PFSK-1 (cell line): ENCODE measurements around the gene ATP6V0B.

Source experiments
- POLR2AphosphoS5 ChIP-seq: IDR thresholded peaks from 2 replicates; pipeline ENCODE4 v1.6.1; 2012; ENCODE audit warnings: low read depth, mild to moderate bottlenecking, control low read depth, low read length, moderate library complexity
- REST ChIP-seq, 2 experiments: IDR thresholded peaks; 2 replicates each; pipeline versions ENCODE4 v1.6.1 to v1.8.0; 2011 to 2012; ENCODE audit warnings: low read depth in 2 of 2, low read length in 2 of 2, control low read depth in 1 of 2, inconsistent platforms in 1 of 2, mild to moderate bottlenecking in 1 of 2, moderate library complexity in 1 of 2; ENCODE audit not compliant: insufficient read depth in 1 of 2
- SIN3A ChIP-seq: IDR thresholded peaks from 2 replicates; pipeline ENCODE4 v1.6.1; 2012; ENCODE audit warnings: mild to moderate bottlenecking, low read length, moderate library complexity, borderline replicate concordance; ENCODE audit not compliant: insufficient read depth
- TAF1 ChIP-seq: IDR thresholded peaks from 2 replicates; pipeline ENCODE4 v1.6.1; 2012; ENCODE audit warnings: low read length, control low read depth, borderline replicate concordance; ENCODE audit not compliant: insufficient read depth

- TF ChIP-seq REST (IDR thresholded peaks at IDR 0.05; ENCODE audit: insufficient read depth in 1 of 2, low read depth in 2 of 2, low read length in 2 of 2) (no peak), POLR2AphosphoS5 (no peak), TAF1 (no peak), SIN3A (no peak)
Measured at GRCh38 chr1:43996733-43997115, 22.0 kb downstream of the ATP6V0B start.
